ENCODE measurements around the gene RPL22.

RPL22 gene

GRCh38 chr1:6207075-6207885 lies 7.9 kb upstream of the RPL22 start:
- Histone ChIP-seq H3K36me3 (ENCODE audit: control insufficient read depth, low read length) (no peaks in the 10 kb centered on the region), H3K79me2 (ENCODE audit: control insufficient read depth, low read length) (no peaks in the 10 kb centered on the region), H3K27me3 (ENCODE audit: control insufficient read depth, low read length) (peaks cover 32% of the 10 kb centered on the region), H3F3A (ENCODE audit: control insufficient read depth, insufficient read depth) (no peaks in the 10 kb centered on the region), H3K4me2 (ENCODE audit: low read length) (no peak overlapping the region), H3K4me3 (ENCODE audit: low read length) (no peak overlapping the region), H3K9me3 (ENCODE audit: control insufficient read depth, insufficient read depth, low read length) (no peaks in the 10 kb centered on the region), H3K9me2 (replicated peaks; ENCODE audit: control insufficient read depth, low read length) (no peaks in the 10 kb centered on the region), H3K27ac (ENCODE audit: low read depth, low read length) (no peak overlapping the region), H4K20me1 (ENCODE audit: control insufficient read depth, insufficient read depth, low read depth, low read length) (no peaks in the 10 kb centered on the region), H3K4me1 (ENCODE audit: control insufficient read depth, low read length) (peaks cover 15% of the 10 kb centered on the region)
- no peak for TF ChIP-seq EZH2phosphoT487 (IDR thresholded peaks at IDR 0.05; ENCODE audit: borderline replicate concordance, low read length)
- TF ChIP-seq CTCF (IDR thresholded peaks at IDR 0.05; ENCODE audit: low read depth, low read length, poor library complexity, severe bottlenecking) = no peak

GRCh38 chr1:6206520-6206855 lies 7.1 kb upstream of the RPL22 start:
- Histone ChIP-seq H3K36me3 (ENCODE audit: control insufficient read depth, low read length) (no peaks in the 10 kb centered on the region), H4K20me1 (ENCODE audit: control insufficient read depth, insufficient read depth, low read depth, low read length) (no peaks in the 10 kb centered on the region), H3K4me1 (ENCODE audit: control insufficient read depth, low read length) (peaks cover 12% of the 10 kb centered on the region), H3K79me2 (ENCODE audit: control insufficient read depth, low read length) (no peaks in the 10 kb centered on the region), H3K27ac (ENCODE audit: low read depth, low read length) (no peak overlapping the region), H3K9me2 (replicated peaks; ENCODE audit: control insufficient read depth, low read length) (no peaks in the 10 kb centered on the region), H3K4me2 (ENCODE audit: low read length) (no peak overlapping the region), H3F3A (ENCODE audit: control insufficient read depth, insufficient read depth) (no peaks in the 10 kb centered on the region), H3K27me3 (ENCODE audit: control insufficient read depth, low read length) (peaks cover 30% of the 10 kb centered on the region), H3K9me3 (ENCODE audit: control insufficient read depth, insufficient read depth, low read length) (no peaks in the 10 kb centered on the region), H3K4me3 (ENCODE audit: low read length) (no peak overlapping the region)
- TF ChIP-seq CTCF (IDR thresholded peaks at IDR 0.05; ENCODE audit: low read depth, low read length, poor library complexity, severe bottlenecking) (no peak), EZH2phosphoT487 (IDR thresholded peaks at IDR 0.05; ENCODE audit: borderline replicate concordance, low read length) (0 out of 2 replicates have a peak, but pooled peaks have one; percentile 23)

- Histone ChIP-seq H4K20me1 (ENCODE audit: control insufficient read depth, insufficient read depth, low read depth, low read length) (no peaks in the 10 kb centered on the region), H3K4me1 (ENCODE audit: control insufficient read depth, low read length) (peaks cover 13% of the 10 kb centered on the region), H3F3A (ENCODE audit: control insufficient read depth, insufficient read depth) (no peaks in the 10 kb centered on the region), H3K36me3 (ENCODE audit: control insufficient read depth, low read length) (no peaks in the 10 kb centered on the region), H3K27ac (ENCODE audit: low read depth, low read length) (no peak within 1 kb of the TSS), H3K4me3 (ENCODE audit: low read length) (no peak within 1 kb of the TSS; the same call in 1 of the 2 replicates), H3K79me2 (ENCODE audit: control insufficient read depth, low read length) (no peaks in the 10 kb centered on the region), H3K4me2 (ENCODE audit: low read length) (peak within 1 kb of the TSS; percentile 39), H3K9me2 (replicated peaks; ENCODE audit: control insufficient read depth, low read length) (no peaks in the 10 kb centered on the region), H3K27me3 (ENCODE audit: control insufficient read depth, low read length) (peaks cover 30% of the 10 kb centered on the region), H3K9me3 (ENCODE audit: control insufficient read depth, insufficient read depth, low read length) (no peaks in the 10 kb centered on the region)
- TF ChIP-seq EZH2phosphoT487 (IDR thresholded peaks at IDR 0.05; ENCODE audit: borderline replicate concordance, low read length) = no peak
- no peak for TF ChIP-seq CTCF (IDR thresholded peaks at IDR 0.05; ENCODE audit: low read depth, low read length, poor library complexity, severe bottlenecking)
Measured at GRCh38 chr1:6205849-6206519, 6.6 kb upstream of the RPL22 start, which contains the start of gene RNF207. Gene RNF207, plus strand, starts transcription at chr1:6206119. Its CDS starts 417 bp downstream, at chr1:6206536.

All from DOHH2 (cell line).